GM12865 (cell line): ENCODE measurements around the gene ABCB7.

Source experiments
- DNase-seq: peaks from one replicate; pipeline ENCODE4 v3.0.0; 2010; ENCODE audit warnings: low read depth
- H3K4me3 ChIP-seq: 2 replicates; pipeline ENCODE4 v1.5.1; 2011; ENCODE audit warnings: mild to moderate bottlenecking, low read depth, low read length, control low read depth
- CTCF ChIP-seq: IDR thresholded peaks from 2 replicates; pipeline ENCODE4 v1.5.1; 2011; ENCODE audit warnings: low read length, control low read depth, low read depth, inconsistent platforms; ENCODE audit not compliant: insufficient read depth; ENCODE audit errors: missing control alignments

Gene ABCB7

GRCh38 chrX:75115707-75116413 lies 40.2 kb downstream of the ABCB7 start:
- DNase-seq: no peak

GRCh38 chrX:75114638-75115037 lies 41.4 kb downstream of the ABCB7 start:
- DNase-seq: no peak
- H3K4me3 ChIP-seq: no peak overlapping the region
- no peak for TF ChIP-seq CTCF

More at GRCh38 chrX:75115707-75116413, 40.2 kb downstream of the ABCB7 start:
- H3K4me3 ChIP-seq: no peak overlapping the region
- TF ChIP-seq CTCF: no peak

- no peak for DNase-seq
- no peak overlapping the region for H3K4me3 ChIP-seq
- no peak for TF ChIP-seq CTCF
Measured at GRCh38 chrX:75113664-75114063, 42.4 kb downstream of the ABCB7 start.

- DNase-seq: no peak
- TF ChIP-seq CTCF: no peak
- H3K4me3 ChIP-seq: no peak overlapping the region
Measured at GRCh38 chrX:75107863-75108509, 48.1 kb downstream of the ABCB7 start.

- DNase-seq: no peak
- TF ChIP-seq CTCF: no peak
- H3K4me3 ChIP-seq: no peak overlapping the region
Measured at GRCh38 chrX:75106772-75107171, 49.3 kb downstream of the ABCB7 start.

- H3K4me3 ChIP-seq: no peak overlapping the region
- no peak for DNase-seq
Measured at GRCh38 chrX:75096331-75096730, 59.8 kb downstream of the ABCB7 start.

More at GRCh38 chrX:75096331-75096730, 59.8 kb downstream of the ABCB7 start:
- no peak for TF ChIP-seq CTCF
